CD1c-positive myeloid dendritic cell (primary cell): ENCODE data around the gene FAM53A.
A peak's percentile ranks its signal among the peaks of the same experiment; 100 is the strongest.

Experiments used
- DNase-seq: peaks from one replicate; pipeline ENCODE4 v3.0.0-alpha.2; 2016; ENCODE audit errors: extremely low spot score

Gene FAM53A

GRCh38 chr4:1683736-1684505 is at the start of gene FAM53A:
Gene FAM53A, minus strand, starts transcription at chr4:1684313. Its CDS starts 15,572 bp downstream, at chr4:1668741.
- peak; percentile 96 for DNase-seq

GRCh38 chr4:1732911-1733310 is 48.8 kb upstream of the FAM53A start:
- no peak for DNase-seq

- no peak for DNase-seq
Measured at GRCh38 chr4:1731180-1731579, 47.1 kb upstream of the FAM53A start.

- no peak for DNase-seq
Measured at GRCh38 chr4:1730532-1731135, 46.5 kb upstream of the FAM53A start.

- no peak for DNase-seq
Measured at GRCh38 chr4:1728061-1728980, 44.2 kb upstream of the FAM53A start.

GRCh38 chr4:1727117-1728031 is 43.3 kb upstream of the FAM53A start:
- peak; percentile 86 for DNase-seq

GRCh38 chr4:1726146-1726934 is 42.2 kb upstream of the FAM53A start:
- peak; percentile 93 for DNase-seq

- DNase-seq: no peak
Measured at GRCh38 chr4:1725521-1725920, 41.4 kb upstream of the FAM53A start.

- DNase-seq: peak; percentile 88
Measured at GRCh38 chr4:1723131-1723801, 39.2 kb upstream of the FAM53A start.

GRCh38 chr4:1722551-1723118 is 38.5 kb upstream of the FAM53A start:
- DNase-seq: no peak

- peak; percentile 28 for DNase-seq
Measured at GRCh38 chr4:1721666-1722550, 37.8 kb upstream of the FAM53A start.

- peak; percentile 95 for DNase-seq
Measured at GRCh38 chr4:1721003-1721665, 37.0 kb upstream of the FAM53A start, which contains the start of the genes TACC3 and TMEM129. Gene TACC3, plus strand, starts transcription at chr4:1721521. Its CDS starts 1,901 bp downstream, at chr4:1723422. Gene TMEM129, minus strand, starts transcription at chr4:1721323. Its CDS starts 486 bp downstream, at chr4:1720837.

GRCh38 chr4:1720163-1720983 is 36.3 kb upstream of the FAM53A start:
- peak; percentile 35 for DNase-seq

GRCh38 chr4:1718095-1718850 is 34.2 kb upstream of the FAM53A start:
- no peak for DNase-seq

- DNase-seq: no peak
Measured at GRCh38 chr4:1717129-1718094, 33.3 kb upstream of the FAM53A start.
